Fibroblast of lung (primary cell): ENCODE measurements around the gene MLLT10.
"Not testable (repeated sequence)": the region's sequence is repeated elsewhere in the genome, so short reads cannot be mapped to it uniquely, and the experiment has no call there.

Experiments
- EZH2 ChIP-seq: IDR thresholded peaks from 2 replicates; pipeline ENCODE4 v1.5.1; 2012; ENCODE audit warnings: low read length, control low read depth, mild to moderate bottlenecking; ENCODE audit errors: missing control alignments
- TF ChIP-seq, protein P1 (sequence below), 2 donors: IDR thresholded peaks in 1 of 2; conservative IDR thresholded peaks in 1 of 2; 1 replicate in 1 of 2; 2 replicates in 1 of 2; pipeline ENCODE4 v1.5.1; 2011 to 2012; ENCODE audit warnings: low read length in 2 of 2, control low read depth in 1 of 2, inconsistent platforms in 1 of 2, low read depth in 1 of 2, mild to moderate bottlenecking in 1 of 2

DNA sequence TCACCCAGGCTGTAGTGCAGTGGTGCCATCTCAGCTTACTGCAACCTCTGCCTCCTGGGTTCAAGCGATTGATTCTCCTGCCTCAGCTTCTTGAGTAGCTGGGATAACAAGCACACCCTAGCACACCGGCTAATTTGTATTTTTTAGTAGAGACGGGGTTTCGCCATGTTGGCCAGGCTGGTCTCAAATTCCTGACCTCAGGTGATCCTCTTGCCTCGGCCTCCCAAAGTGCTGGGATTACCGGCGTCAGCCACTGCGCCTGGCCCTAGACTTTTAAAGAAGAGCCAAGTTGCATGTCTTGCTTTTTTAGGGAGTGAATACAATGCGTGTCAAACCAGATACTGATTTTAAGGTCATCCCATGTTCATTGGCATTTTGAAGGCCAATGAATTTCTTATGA lies 1.9 kb downstream of the MLLT10 start:
- TF ChIP-seq, protein P1, sequence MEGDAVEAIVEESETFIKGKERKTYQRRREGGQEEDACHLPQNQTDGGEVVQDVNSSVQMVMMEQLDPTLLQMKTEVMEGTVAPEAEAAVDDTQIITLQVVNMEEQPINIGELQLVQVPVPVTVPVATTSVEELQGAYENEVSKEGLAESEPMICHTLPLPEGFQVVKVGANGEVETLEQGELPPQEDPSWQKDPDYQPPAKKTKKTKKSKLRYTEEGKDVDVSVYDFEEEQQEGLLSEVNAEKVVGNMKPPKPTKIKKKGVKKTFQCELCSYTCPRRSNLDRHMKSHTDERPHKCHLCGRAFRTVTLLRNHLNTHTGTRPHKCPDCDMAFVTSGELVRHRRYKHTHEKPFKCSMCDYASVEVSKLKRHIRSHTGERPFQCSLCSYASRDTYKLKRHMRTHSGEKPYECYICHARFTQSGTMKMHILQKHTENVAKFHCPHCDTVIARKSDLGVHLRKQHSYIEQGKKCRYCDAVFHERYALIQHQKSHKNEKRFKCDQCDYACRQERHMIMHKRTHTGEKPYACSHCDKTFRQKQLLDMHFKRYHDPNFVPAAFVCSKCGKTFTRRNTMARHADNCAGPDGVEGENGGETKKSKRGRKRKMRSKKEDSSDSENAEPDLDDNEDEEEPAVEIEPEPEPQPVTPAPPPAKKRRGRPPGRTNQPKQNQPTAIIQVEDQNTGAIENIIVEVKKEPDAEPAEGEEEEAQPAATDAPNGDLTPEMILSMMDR (conservative IDR thresholded peaks at IDR 0.05 in 1 of 2, IDR thresholded peaks at IDR 0.05 in 1 of 2; ENCODE audit: low read depth in 1 of 2, low read length in 2 of 2), result not testable (repeated sequence)
- TF ChIP-seq EZH2, result not testable (repeated sequence)
